HUES6 (cell line): ENCODE measurements around the gene PLEKHB2.
"Not testable (repeated sequence)": the region's sequence is repeated elsewhere in the genome, so short reads cannot be mapped to it uniquely, and the experiment has no call there.

Source experiments
- H3K27ac ChIP-seq: 2 replicates; pipeline ENCODE4 v1.7.0; 2013; ENCODE audit warnings: low read depth, mild to moderate bottlenecking, low read length, inconsistent platforms
- H3K27me3 ChIP-seq: 2 replicates; pipeline ENCODE4 v1.6.1; 2013; ENCODE audit warnings: low read length; ENCODE audit not compliant: control insufficient read depth, insufficient read depth
- H3K36me3 ChIP-seq: 2 replicates; pipeline ENCODE4 v1.6.1; 2013; ENCODE audit warnings: low read length; ENCODE audit not compliant: control insufficient read depth, insufficient read depth
- H3K4me1 ChIP-seq: 2 replicates; pipeline ENCODE4 v1.6.1; 2013; ENCODE audit warnings: low read length; ENCODE audit not compliant: control insufficient read depth, insufficient read depth
- H3K4me3 ChIP-seq: 2 replicates; pipeline ENCODE4 v1.5.1; 2013; ENCODE audit warnings: low read depth, low read length
- H3K9ac ChIP-seq: one replicate; pipeline ENCODE4 v1.6.1; 2013; ENCODE audit warnings: mild to moderate bottlenecking, low read length
- H3K9me3 ChIP-seq: 2 replicates; pipeline ENCODE4 v1.6.1; 2013; ENCODE audit warnings: low read depth, low read length; ENCODE audit not compliant: control insufficient read depth, insufficient read depth

Gene PLEKHB2

GRCh38 chr2:131105156-131105949, at the start of gene PLEKHB2:
TSS of gene PLEKHB2 (plus strand) at chr2:131105336. CDS start at chr2:131120942, 15,606 bp downstream.
- H3K27me3 ChIP-seq: no peaks in the 10 kb centered on the region
- H3K9me3 ChIP-seq: no peaks in the 10 kb centered on the region
- H3K36me3 ChIP-seq: no peaks in the 10 kb centered on the region; the same call in 1 of the 2 replicates
- peak within 1 kb of the TSS; percentile 49; the same call in 1 of the 2 replicates for H3K27ac ChIP-seq
- H3K4me1 ChIP-seq: peaks cover 16% of the 10 kb centered on the region
- peak within 1 kb of the TSS; percentile 98 for H3K4me3 ChIP-seq
- H3K9ac ChIP-seq: peak within 1 kb of the TSS; percentile 73

- Histone ChIP-seq H3K9me3 (no peaks in the 10 kb centered on the region), H3K9ac (no peak overlapping the region), H3K27me3 (no peaks in the 10 kb centered on the region), H3K4me1 (peaks cover 2% of the 10 kb centered on the region; the same call in 1 of the 2 replicates), H3K36me3 (peaks cover 88% of the 10 kb centered on the region), H3K4me3 (no peak overlapping the region), H3K27ac (no peak overlapping the region)
Measured at GRCh38 chr2:131056204-131056931, 48.8 kb upstream of the PLEKHB2 start.

GRCh38 chr2:131056932-131057287, 48.2 kb upstream of the PLEKHB2 start:
- H3K4me3 ChIP-seq: no peak overlapping the region
- H3K9ac ChIP-seq: no peak overlapping the region
- H3K9me3 ChIP-seq: no peaks in the 10 kb centered on the region
- no peaks in the 10 kb centered on the region for H3K27me3 ChIP-seq
- H3K4me1 ChIP-seq: peaks cover 2% of the 10 kb centered on the region; the same call in 1 of the 2 replicates
- H3K27ac ChIP-seq: no peak overlapping the region
- H3K36me3 ChIP-seq: peaks cover 88% of the 10 kb centered on the region

GRCh38 chr2:131058214-131058843, 46.8 kb upstream of the PLEKHB2 start:
- Histone ChIP-seq H3K9me3 (no peaks in the 10 kb centered on the region), H3K27me3 (no peaks in the 10 kb centered on the region), H3K27ac (no peak overlapping the region), H3K4me3 (no peak overlapping the region), H3K36me3 (peaks cover 86% of the 10 kb centered on the region), H3K4me1 (peaks cover 7% of the 10 kb centered on the region; the same call in 1 of the 2 replicates), H3K9ac (no peak overlapping the region)

GRCh38 chr2:131058920-131059319, 46.2 kb upstream of the PLEKHB2 start:
- Histone ChIP-seq H3K4me3 (no peak overlapping the region), H3K36me3 (peaks cover 83% of the 10 kb centered on the region), H3K9ac (no peak overlapping the region)

GRCh38 chr2:131063501-131064283, 41.4 kb upstream of the PLEKHB2 start:
- H3K9me3 ChIP-seq: no peaks in the 10 kb centered on the region
- H3K9ac ChIP-seq: no peak overlapping the region
- H3K27me3 ChIP-seq: no peaks in the 10 kb centered on the region
- peaks cover 15% of the 10 kb centered on the region; the same call in 1 of the 2 replicates for H3K4me1 ChIP-seq
- no peak overlapping the region for H3K4me3 ChIP-seq
- H3K36me3 ChIP-seq: peaks cover 72% of the 10 kb centered on the region
- H3K27ac ChIP-seq: no peak overlapping the region

More at GRCh38 chr2:131058920-131059319, 46.2 kb upstream of the PLEKHB2 start:
- peaks cover 7% of the 10 kb centered on the region; the same call in 1 of the 2 replicates for H3K4me1 ChIP-seq
- H3K9me3 ChIP-seq: no peaks in the 10 kb centered on the region
- H3K27ac ChIP-seq: no peak overlapping the region
- no peaks in the 10 kb centered on the region for H3K27me3 ChIP-seq

- Histone ChIP-seq H3K27me3 (no peaks in the 10 kb centered on the region), H3K36me3 (peaks cover 71% of the 10 kb centered on the region), H3K9me3 (no peaks in the 10 kb centered on the region), H3K27ac (0 out of 2 replicates have a peak overlapping the region, but pooled peaks have one; percentile 18), H3K9ac (no peak overlapping the region), H3K4me3 (no peak overlapping the region), H3K4me1 (peaks cover 15% of the 10 kb centered on the region; the same call in 1 of the 2 replicates)
Measured at GRCh38 chr2:131064589-131065512, 40.3 kb upstream of the PLEKHB2 start.

DNA sequence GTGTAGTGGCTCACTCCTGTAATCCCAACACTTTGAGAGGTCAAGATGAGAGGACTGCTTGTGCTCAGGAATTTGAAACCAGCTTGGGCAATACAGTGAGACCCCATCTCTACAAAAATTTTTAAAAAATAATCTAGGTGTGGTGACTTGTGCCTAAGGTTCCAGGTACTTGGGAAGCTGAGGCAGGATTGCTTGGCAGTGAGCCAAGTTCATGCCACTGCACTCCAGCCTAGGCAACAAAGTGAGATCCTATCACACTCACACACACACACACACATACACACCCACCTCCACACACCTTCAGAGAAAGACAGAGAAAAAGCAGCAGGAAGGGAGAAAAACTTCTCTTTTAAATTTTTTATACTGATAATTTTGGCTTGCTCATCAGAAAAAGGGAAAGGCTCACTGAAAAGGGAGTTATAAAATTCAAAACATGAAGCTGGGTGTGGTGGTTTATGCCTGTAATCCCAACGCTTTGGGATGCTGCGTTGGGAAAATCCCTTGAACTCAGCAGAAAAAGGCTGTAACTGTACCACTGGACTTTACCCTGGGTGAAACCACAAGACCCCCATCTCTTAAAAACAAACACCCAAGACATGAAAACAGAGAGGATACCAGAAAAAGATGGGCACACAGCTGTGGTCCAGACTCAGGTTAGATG, 37.5 kb upstream of the PLEKHB2 start:
- peaks cover 14% of the 10 kb centered on the region; the same call in 1 of the 2 replicates for H3K4me1 ChIP-seq
- no peaks in the 10 kb centered on the region for H3K9me3 ChIP-seq
- peaks cover 74% of the 10 kb centered on the region for H3K36me3 ChIP-seq
- no peak overlapping the region for H3K4me3 ChIP-seq
- no peak overlapping the region for H3K9ac ChIP-seq
- no peak overlapping the region for H3K27ac ChIP-seq
- H3K27me3 ChIP-seq: no peaks in the 10 kb centered on the region

DNA sequence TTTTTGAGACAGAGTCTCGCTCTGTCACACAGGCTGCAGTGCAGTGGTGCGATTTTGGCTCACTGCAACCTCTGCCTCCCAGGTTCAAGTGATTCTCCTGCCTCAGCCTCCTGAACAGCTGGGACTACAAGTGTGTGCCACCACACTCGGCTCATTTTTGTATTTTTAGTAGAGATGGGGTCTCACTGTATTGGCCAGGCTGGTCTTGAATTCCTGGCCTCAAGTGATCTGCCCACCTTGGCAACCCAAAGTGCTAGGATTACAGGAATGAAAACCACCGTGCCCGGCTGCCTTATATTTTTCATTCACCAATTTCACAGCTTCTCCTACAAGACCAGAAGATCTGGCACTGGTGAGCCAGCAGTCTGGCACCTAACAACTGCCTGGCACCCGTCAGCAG, 37.0 kb upstream of the PLEKHB2 start:
- H3K4me3 ChIP-seq, H3K9me3 ChIP-seq, H3K9ac ChIP-seq, H3K27me3 ChIP-seq, H3K27ac ChIP-seq: not testable (repeated sequence)
- Histone ChIP-seq H3K4me1 (peaks cover 10% of the 10 kb centered on the region; the same call in 1 of the 2 replicates), H3K36me3 (peaks cover 75% of the 10 kb centered on the region)
